Thoracic aorta (tissue), 2 donors: ENCODE data around the gene BLOC1S4. TPM values are rescaled to one million over a fixed set of nuclear protein-coding genes. Genes with fewer than 3 reads are reported as not detected.
"Not testable (repeated sequence)": the region's sequence is repeated elsewhere in the genome, so short reads cannot be mapped to it uniquely, and the experiment has no call there.

ENCODE experiments used
- ATAC-seq: fragments of 150-250 bp; one replicate; pipeline ENCODE4 v1.8.0; 2017; ENCODE audit warnings: low read depth; ENCODE audit not compliant: insufficient number of reproducible peaks, low FRiP score
- DNase-seq: peaks from one replicate; pipeline ENCODE4 v3.0.0-alpha.2; 2020; ENCODE audit warnings: low spot score
- H3K27ac ChIP-seq, 2 donors: fragments of 200-600 bp; sonication (generic); 1 replicate in 1 of 2; 2 replicates in 1 of 2; pipeline ENCODE4 v1.5.1; 2016; ENCODE audit warnings: mild to moderate bottlenecking in 2 of 2, moderate library complexity in 2 of 2
- H3K27me3 ChIP-seq: fragments of 200-600 bp; sonication (generic); replicated peaks from 2 replicates; pipeline ENCODE4 v1.6.0; 2016; ENCODE audit warnings: mild to moderate bottlenecking; ENCODE audit not compliant: insufficient read depth
- H3K36me3 ChIP-seq: fragments of 200-600 bp; sonication (generic); one replicate; pipeline ENCODE4 v1.5.1; 2016
- H3K4me1 ChIP-seq, 2 donors: fragments of 200-600 bp; sonication (generic); 1 replicate in 1 of 2; 2 replicates in 1 of 2; pipeline versions ENCODE4 v1.5.1 to v1.6.0; 2016; ENCODE audit warnings: low read depth in 2 of 2, mild to moderate bottlenecking in 1 of 2; ENCODE audit not compliant: control insufficient read depth in 1 of 2
- H3K4me3 ChIP-seq: fragments of 200-600 bp; sonication (generic); 2 replicates; pipeline ENCODE4 v1.5.1; 2016; ENCODE audit warnings: mild to moderate bottlenecking
- H3K9me3 ChIP-seq: fragments of 200-600 bp; sonication (generic); 2 replicates; pipeline ENCODE4 v1.5.1; 2016
- total RNA-seq, 2 donors: library from RNA; depleted of rRNA; stranded (reverse); fragments of >200 nt; gene quantifications; one replicate each; pipeline versions ENCODE4 v1.1.0 to v1.2.3, GENCODE V29; 2016
- TF ChIP-seq, protein P1 (sequence below): fragments of 200-600 bp; sonication (generic); IDR thresholded peaks from one replicate; pipeline ENCODE4 v1.5.1; 2019; ENCODE audit warnings: antibody characterized with exemption

The BLOC1S4 gene
- total RNA-seq, 2 donors from 2014 or later, result 18.1 to 27.4 TPM

DNA sequence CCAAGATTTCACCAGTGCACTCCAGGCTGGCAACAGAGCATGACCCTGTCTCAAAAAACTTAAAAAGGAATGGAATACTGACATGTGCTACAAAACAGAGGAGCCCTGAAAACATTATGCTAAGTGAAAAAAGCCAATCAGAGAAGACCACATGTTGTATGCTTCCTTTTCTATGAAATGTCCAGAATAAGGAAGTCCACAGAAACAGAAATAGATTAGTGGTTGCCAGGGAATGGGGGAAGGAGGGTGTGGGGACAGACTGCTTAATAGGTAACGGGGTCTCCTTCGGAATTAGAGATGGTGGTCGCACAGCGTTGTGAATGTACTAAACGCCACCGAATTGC, 36.5 kb downstream of the BLOC1S4 start:
- Histone ChIP-seq H3K4me1 (peaks cover 4 to 9% of the 10 kb centered on the region in 2 donors), H3K27me3 (no peaks in the 10 kb centered on the region), H3K27ac (no peak overlapping the region), H3K9me3 (no peaks in the 10 kb centered on the region), H3K36me3 (no peaks in the 10 kb centered on the region), H3K4me3 (no peak overlapping the region)
- ATAC-seq (no peak), DNase-seq (no peak)
- TF ChIP-seq, protein P1, sequence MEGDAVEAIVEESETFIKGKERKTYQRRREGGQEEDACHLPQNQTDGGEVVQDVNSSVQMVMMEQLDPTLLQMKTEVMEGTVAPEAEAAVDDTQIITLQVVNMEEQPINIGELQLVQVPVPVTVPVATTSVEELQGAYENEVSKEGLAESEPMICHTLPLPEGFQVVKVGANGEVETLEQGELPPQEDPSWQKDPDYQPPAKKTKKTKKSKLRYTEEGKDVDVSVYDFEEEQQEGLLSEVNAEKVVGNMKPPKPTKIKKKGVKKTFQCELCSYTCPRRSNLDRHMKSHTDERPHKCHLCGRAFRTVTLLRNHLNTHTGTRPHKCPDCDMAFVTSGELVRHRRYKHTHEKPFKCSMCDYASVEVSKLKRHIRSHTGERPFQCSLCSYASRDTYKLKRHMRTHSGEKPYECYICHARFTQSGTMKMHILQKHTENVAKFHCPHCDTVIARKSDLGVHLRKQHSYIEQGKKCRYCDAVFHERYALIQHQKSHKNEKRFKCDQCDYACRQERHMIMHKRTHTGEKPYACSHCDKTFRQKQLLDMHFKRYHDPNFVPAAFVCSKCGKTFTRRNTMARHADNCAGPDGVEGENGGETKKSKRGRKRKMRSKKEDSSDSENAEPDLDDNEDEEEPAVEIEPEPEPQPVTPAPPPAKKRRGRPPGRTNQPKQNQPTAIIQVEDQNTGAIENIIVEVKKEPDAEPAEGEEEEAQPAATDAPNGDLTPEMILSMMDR, result no peak

DNA sequence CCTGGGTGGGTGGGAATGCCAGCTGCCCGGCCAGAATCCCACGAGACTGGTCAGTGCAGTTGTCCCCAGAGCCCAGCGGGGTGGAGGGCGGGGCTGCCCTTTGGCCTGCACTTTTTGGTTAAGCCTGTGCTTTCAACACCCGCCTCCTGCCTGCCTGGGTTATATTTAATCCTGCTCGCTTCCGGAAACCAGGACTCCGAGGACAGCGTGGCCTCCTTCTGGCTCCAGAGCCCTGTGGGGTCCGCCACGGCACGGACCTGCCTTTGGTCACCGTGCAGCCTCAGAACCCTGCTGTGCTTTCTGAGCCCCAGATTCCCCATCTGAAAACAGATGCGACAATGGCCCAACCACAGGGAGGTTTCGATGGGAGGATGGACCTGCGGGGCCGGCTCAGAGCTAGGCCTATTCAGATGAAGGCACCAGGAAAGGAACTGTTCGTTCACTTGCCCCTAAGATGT, 37.2 kb downstream of the BLOC1S4 start:
- no peak for DNase-seq
- Histone ChIP-seq H3K9me3 (no peaks in the 10 kb centered on the region), H3K27me3 (no peaks in the 10 kb centered on the region), H3K4me3 (no peak overlapping the region), H3K27ac (no peak overlapping the region), H3K36me3 (no peaks in the 10 kb centered on the region), H3K4me1 (peaks cover 0 to 2% of the 10 kb centered on the region in 2 donors)
- no peak for ATAC-seq
- TF ChIP-seq, protein P1, result no peak

DNA sequence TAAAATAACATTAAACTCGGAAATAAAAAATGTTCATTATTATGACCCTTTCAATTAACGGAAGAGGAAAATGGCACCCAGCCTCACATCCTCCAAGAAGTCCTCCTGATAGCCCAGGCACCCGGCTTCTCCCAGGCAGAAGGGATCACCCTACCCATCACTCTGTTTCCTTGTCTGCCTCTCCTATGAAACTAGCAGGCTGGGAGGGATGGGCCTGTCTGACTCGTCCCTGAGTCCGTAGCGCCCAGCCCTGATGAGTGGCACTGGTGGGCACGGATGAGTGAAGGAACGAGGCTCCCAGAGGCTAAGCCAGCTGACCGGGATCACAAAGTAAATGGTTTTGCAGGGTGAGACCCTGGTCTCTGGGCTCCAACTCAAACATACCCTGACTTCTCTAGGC, 37.9 kb downstream of the BLOC1S4 start:
- DNase-seq (no peak), ATAC-seq (no peak)
- no peaks in the 10 kb centered on the region for H3K27me3 ChIP-seq
- H3K9me3 ChIP-seq, result no peaks in the 10 kb centered on the region
- H3K36me3 ChIP-seq, result no peaks in the 10 kb centered on the region
- TF ChIP-seq, protein P1, result no peak
- no peak overlapping the region for H3K27ac ChIP-seq
- H3K4me3 ChIP-seq, result no peak overlapping the region
- H3K4me1 ChIP-seq, result no peaks in the 10 kb centered on the region

DNA sequence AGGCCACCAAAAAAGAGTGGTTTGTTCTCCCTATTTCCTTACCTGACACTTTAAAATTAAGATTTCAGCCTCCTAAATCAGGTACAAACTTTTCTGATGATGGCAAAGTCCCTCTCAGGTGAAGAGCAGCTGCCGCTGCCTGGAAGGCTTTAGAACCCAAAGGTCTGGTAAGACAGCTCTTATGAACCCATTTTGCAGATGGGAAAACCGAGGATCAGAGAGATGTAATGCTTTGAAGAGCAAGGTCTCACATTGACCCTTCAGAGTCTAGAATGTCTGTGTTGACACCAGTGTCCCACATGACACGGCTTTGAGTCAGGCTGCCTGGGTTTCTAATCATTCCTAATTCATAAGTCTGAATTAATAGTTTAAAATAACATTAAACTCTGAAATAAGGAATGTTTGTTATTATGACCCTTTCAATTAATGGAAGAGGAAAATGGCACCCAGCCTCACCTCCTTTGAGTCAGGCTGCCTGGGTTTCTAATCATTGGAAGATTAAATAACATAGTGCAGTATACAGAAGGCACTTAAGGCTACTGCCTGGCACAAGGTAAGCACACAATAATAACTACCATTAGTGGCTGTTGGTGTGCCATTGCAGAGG, 38.6 kb downstream of the BLOC1S4 start:
- no peak for ATAC-seq
- Histone ChIP-seq H3K9me3 (no peaks in the 10 kb centered on the region), H3K27ac (no peak overlapping the region), H3K4me3 (no peak overlapping the region), H3K36me3 (no peaks in the 10 kb centered on the region), H3K4me1 (no peaks in the 10 kb centered on the region), H3K27me3 (no peaks in the 10 kb centered on the region)
- TF ChIP-seq, protein P1, result no peak
- no peak for DNase-seq

DNA sequence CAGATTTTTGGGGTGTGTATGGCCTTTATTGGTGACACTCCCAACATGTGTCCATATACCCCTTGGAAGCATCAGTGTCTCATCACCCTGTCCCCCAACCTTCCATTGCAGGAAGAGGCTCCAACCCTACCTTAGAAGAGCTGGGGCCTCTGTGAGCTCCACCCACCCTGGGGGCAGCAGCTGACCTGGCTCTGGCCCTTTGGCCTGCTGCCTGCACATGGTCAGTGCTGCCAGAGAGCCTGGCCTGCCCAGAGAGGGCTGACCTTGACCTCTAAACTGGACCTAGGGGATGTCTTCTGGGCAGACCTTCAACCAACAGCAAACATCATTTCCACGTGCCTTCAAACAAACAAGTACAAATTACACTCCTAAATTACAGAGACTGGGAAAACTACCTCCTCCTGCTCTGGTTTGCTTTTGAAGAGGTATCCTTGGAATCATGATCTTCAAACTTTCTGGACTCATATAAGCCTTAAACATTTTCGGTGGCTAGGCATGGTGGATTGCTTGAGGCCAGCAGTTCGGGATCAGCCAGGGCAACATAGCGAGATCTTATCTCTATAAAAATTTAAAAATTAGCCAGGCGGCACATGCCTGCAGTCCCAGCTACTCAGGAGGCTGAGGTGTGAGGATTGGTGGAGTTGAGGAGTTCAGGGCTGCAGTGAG, 39.2 kb downstream of the BLOC1S4 start:
- H3K36me3 ChIP-seq, result no peaks in the 10 kb centered on the region
- TF ChIP-seq, protein P1, result no peak
- ATAC-seq (no peak), DNase-seq (no peak)
- no peaks in the 10 kb centered on the region for H3K27me3 ChIP-seq
- H3K27ac ChIP-seq, result no peak overlapping the region
- no peaks in the 10 kb centered on the region for H3K9me3 ChIP-seq
- no peak overlapping the region for H3K4me3 ChIP-seq
- no peaks in the 10 kb centered on the region for H3K4me1 ChIP-seq

DNA sequence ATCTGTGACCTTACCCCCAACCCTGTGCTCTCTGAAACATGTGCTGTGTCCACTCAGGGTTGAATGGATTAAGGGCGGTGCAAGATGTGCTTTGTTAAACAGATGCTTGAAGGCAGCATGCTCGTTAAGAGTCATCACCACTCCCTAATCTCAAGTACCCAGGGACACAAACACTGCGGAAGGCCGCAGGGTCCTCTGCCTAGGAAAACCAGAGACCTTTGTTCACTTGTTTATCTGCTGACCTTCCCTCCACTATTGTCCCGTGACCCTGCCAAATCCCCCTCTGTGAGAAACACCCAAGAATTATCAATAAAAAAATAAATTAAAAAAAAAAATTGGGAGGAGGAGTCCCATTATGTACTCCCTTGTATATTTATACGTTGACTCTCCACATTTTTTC, 40.4 kb downstream of the BLOC1S4 start:
- not testable (repeated sequence) for H3K9me3 ChIP-seq, H3K27ac ChIP-seq, ATAC-seq, H3K27me3 ChIP-seq, H3K36me3 ChIP-seq, H3K4me1 ChIP-seq, H3K4me3 ChIP-seq, DNase-seq
